ENCODE data around the gene ADGRG3. TPM values are rescaled to one million over a fixed set of nuclear protein-coding genes. Genes with fewer than 3 reads are reported as not detected.

Gene ADGRG3
- total RNA-seq, 1 donor, result not detected

DNA sequence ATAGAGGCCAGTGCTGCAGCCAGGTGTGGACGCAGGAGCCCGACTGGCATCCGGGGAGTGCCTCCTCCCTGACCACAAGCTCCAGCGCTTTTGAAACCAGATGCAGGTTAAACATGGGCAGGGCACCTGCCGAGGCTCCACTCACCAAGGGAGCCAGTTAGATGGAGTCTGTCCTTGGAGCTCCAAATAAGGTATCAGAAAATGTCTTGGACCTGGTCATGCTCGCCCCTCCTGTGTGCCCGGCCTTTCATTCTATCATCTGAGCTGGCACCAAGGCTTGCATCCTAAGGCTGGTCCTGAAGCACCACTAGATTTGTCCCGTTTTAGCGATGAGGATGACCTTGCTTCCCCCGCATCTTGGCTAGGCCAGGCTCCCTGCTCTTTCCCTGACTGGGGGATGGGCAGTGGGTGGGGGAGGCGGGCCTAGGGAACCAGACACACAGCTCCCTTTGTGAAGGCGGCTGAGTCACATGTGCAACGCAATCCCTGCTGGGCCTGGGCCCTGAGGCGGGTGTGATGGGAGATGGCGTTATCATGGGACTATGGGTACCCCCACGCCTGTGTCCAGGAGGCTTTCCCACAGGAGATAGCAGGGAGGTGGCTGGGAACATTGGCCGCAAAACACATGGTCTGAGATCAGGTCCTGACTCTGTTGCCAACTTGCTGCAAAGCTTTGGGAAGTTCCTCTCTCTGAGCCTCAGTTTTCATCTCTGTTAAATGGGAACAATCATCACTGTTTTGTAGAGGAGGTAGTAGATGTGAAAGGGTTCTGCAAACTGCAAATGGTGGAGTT lies 44.7 kb upstream of the ADGRG3 start:
- DNase-seq (ENCODE audit: low read depth), result peak; percentile 38
- TF ChIP-seq CTCF (IDR thresholded peaks at IDR 0.05; ENCODE audit: insufficient read depth, low read depth, low read length), result no peak
- no peak overlapping the region for H3K4me3 ChIP-seq (ENCODE audit: low read depth, low read length)

DNA sequence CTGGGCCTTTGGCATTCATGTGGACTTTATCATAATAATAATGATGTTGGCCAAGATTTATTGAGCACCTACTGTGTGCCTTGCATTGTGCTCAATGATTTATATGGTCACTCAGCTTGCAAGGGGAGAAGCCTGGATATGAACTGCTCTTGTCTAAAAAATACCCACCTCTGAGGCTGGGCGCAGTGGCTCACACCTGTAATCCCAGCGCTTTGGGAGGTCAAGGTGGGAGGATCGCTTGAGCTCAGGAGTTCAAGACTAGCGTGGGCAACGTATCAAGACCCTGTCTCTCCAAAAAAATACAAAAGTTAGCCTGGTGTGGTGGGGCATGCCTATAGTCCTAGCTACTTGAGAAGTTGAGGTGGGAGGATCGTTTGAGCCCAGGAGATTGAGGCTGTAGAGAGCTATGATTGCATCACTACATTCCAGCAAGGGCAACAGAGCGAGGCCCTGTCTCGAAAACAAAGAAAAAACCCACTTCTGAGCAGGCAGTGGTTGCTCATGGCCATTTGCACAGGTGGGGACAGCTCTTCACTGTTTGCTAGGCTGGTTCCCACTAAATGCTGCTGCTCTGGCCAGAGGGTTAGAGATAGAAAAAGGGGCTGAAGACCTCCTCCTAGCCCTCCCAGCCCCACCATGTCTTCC lies 43.9 kb upstream of the ADGRG3 start:
- no peak overlapping the region for H3K4me3 ChIP-seq (ENCODE audit: low read depth, low read length)
- DNase-seq (ENCODE audit: low read depth), result peak; percentile 49
- TF ChIP-seq CTCF (IDR thresholded peaks at IDR 0.05; ENCODE audit: insufficient read depth, low read depth, low read length), result no peak

GRCh38 chr16:57624806-57625500 lies 43.2 kb upstream of the ADGRG3 start:
- TF ChIP-seq CTCF (IDR thresholded peaks at IDR 0.05; ENCODE audit: insufficient read depth, low read depth, low read length), result no peak
- DNase-seq (ENCODE audit: low read depth), result no peak
- no peak overlapping the region for H3K4me3 ChIP-seq (ENCODE audit: low read depth, low read length)

GRCh38 chr16:57626420-57627170 lies 41.5 kb upstream of the ADGRG3 start:
- no peak for TF ChIP-seq CTCF (IDR thresholded peaks at IDR 0.05; ENCODE audit: insufficient read depth, low read depth, low read length)
- no peak overlapping the region for H3K4me3 ChIP-seq (ENCODE audit: low read depth, low read length)
- DNase-seq (ENCODE audit: low read depth), result no peak

DNA sequence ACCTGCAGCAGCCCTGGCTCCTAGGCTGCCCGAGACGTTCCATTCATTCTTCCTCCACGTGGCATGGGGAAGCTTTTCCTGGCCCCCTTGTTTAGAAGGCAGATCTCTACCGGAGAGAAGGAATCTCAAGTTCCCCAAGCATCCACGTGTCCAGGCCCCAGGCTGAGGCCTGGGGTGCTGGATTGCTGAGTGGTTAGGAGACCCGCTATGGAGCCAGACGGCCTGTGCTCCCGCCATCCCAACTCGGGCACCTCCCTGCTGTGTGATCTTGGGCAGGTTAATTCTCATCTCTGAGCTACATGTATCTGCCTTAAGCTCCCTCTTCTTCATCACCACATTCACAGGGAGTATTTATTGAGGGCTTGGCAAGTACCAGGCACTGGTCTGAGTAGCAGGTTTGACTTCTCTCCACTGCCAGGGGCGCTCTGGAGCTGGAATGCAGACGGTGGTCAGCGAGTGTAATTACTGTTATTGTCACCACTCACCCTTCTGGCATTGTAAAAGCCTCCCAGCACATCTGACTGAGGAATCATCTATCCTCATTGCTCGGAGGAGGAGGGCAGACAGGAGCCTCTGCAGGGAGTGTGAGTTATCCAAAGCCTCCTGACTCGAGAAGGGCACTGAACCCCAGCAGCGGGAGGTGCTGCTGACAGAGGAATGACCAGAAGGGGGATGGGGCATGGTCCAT lies 40.8 kb upstream of the ADGRG3 start:
- H3K4me3 ChIP-seq (ENCODE audit: low read depth, low read length), result no peak overlapping the region
- peak; percentile 55 for DNase-seq (ENCODE audit: low read depth)
- TF ChIP-seq CTCF (IDR thresholded peaks at IDR 0.05; ENCODE audit: insufficient read depth, low read depth, low read length), result no peak

All from fibroblast of villous mesenchyme (primary cell).